SK-N-SH (cell line): ENCODE measurements around the gene PIGC. TPM values are rescaled to one million over a fixed set of nuclear protein-coding genes. Genes with fewer than 3 reads are reported as not detected.

ENCODE experiments used
- CTCF ChIA-PET: fragments of 300-600, 350-600 bp; formaldehyde crosslinking; extraction: SDS; loops from one replicate; lab custom pipeline; 2021; lab: Yijun Ruan, JAX
- POLR2A ChIA-PET: fragments of 350-600 bp; sonication (Branson Sonifier 250); formaldehyde crosslinking; extraction: SDS; loops from one replicate; lab custom pipeline; 2020; ENCODE audit warnings: antibody characterized with exemption, inconsistent platforms; lab: Yijun Ruan, JAX
- DNase-seq: peaks from one replicate; pipeline ENCODE4 v3.0.0; 2012
- H2AFZ ChIP-seq: fragments of 200-600 bp; sonication (generic); 2 replicates; pipeline ENCODE4 v1.8.1; 2016; ENCODE audit warnings: antibody characterized with exemption, mild to moderate bottlenecking, low read depth
- H3F3A ChIP-seq: fragments of 200-600 bp; sonication (generic); replicated peaks from 2 replicates; pipeline ENCODE3; 2016; ENCODE audit warnings: antibody characterized with exemption, mild to moderate bottlenecking; ENCODE audit not compliant: insufficient read depth
- H3K27ac ChIP-seq, 2 experiments: fragments of 200-500 bp in 1 of 2; fragments of 200-600 bp in 1 of 2; sonication (Bioruptor generic) in 1 of 2; sonication (generic), shearing (Covaris generic) in 1 of 2; 2 replicates each; pipeline versions ENCODE4 v1.5.1 to v1.6.1; 2014 to 2016; ENCODE audit warnings: low read depth in 2 of 2, inconsistent platforms in 1 of 2, low read length in 1 of 2, mild to moderate bottlenecking in 1 of 2, mixed read lengths in 1 of 2
- H3K27me3 ChIP-seq: fragments of 200-600 bp; sonication (generic), shearing (Covaris generic); 2 replicates; pipeline ENCODE4 v1.6.1; 2016; ENCODE audit warnings: mixed run types; ENCODE audit not compliant: insufficient read depth
- H3K36me3 ChIP-seq, 2 experiments: fragments of 200-500 bp in 1 of 2; fragments of 200-600 bp in 1 of 2; sonication (Bioruptor generic) in 1 of 2; sonication (generic) in 1 of 2; replicated peaks in 1 of 2; 2 replicates each; pipeline versions ENCODE3 to v1.5.1; 2014 to 2016; ENCODE audit warnings: low read length in 1 of 2, mild to moderate bottlenecking in 1 of 2; ENCODE audit not compliant: insufficient read depth in 2 of 2, control insufficient read depth in 1 of 2
- H3K4me1 ChIP-seq, 2 experiments: fragments of 200-500 bp in 1 of 2; fragments of 200-600 bp in 1 of 2; sonication (Bioruptor generic) in 1 of 2; sonication (generic), shearing (Covaris generic) in 1 of 2; 2 replicates each; pipeline versions ENCODE4 v1.5.1 to v1.6.1; 2014 to 2016; ENCODE audit warnings: low read depth in 1 of 2, low read length in 1 of 2, mixed run types in 1 of 2; ENCODE audit not compliant: insufficient read depth in 2 of 2, control insufficient read depth in 1 of 2
- H3K4me2 ChIP-seq: fragments of 200-600 bp; sonication (generic), shearing (Covaris generic); 2 replicates; pipeline ENCODE4 v1.6.1; 2017; ENCODE audit warnings: mixed run types
- H3K4me3 ChIP-seq, 2 experiments: fragments of 200-500 bp in 1 of 2; fragments of 200-600 bp in 1 of 2; sonication (Bioruptor generic) in 1 of 2; sonication (generic), shearing (Covaris generic) in 1 of 2; 2 replicates each; pipeline versions ENCODE4 v1.5.1 to v1.8.1; 2014 to 2016; ENCODE audit warnings: low read depth in 2 of 2, inconsistent platforms in 1 of 2, low read length in 1 of 2, mild to moderate bottlenecking in 1 of 2, mixed read lengths in 1 of 2, moderate library complexity in 1 of 2
- H3K79me2 ChIP-seq: fragments of 200-600 bp; sonication (generic); 2 replicates; pipeline ENCODE4 v1.8.1; 2017; ENCODE audit warnings: mild to moderate bottlenecking; ENCODE audit not compliant: insufficient read depth
- H3K9ac ChIP-seq: fragments of 200-600 bp; sonication (generic); 2 replicates; pipeline ENCODE4 v1.6.1; 2017; ENCODE audit warnings: mixed run types
- H3K9me2 ChIP-seq: fragments of 200-600 bp; sonication (generic); 2 replicates; pipeline ENCODE4 v1.6.1; 2017; ENCODE audit warnings: mixed run types
- H3K9me3 ChIP-seq: fragments of 200-600 bp; sonication (generic); 2 replicates; pipeline ENCODE4 v1.6.1; 2017; ENCODE audit warnings: mixed run types, mild to moderate bottlenecking, moderate library complexity
- H4K20me1 ChIP-seq: fragments of 200-600 bp; sonication (generic); 2 replicates; pipeline ENCODE4 v1.6.1; 2017; ENCODE audit warnings: mild to moderate bottlenecking, mixed run types; ENCODE audit not compliant: insufficient read depth
- ELF1 ChIP-seq: IDR thresholded peaks from 2 replicates; pipeline ENCODE4 v1.4.0; 2012
- FOSL2 ChIP-seq: IDR thresholded peaks from 2 replicates; pipeline ENCODE4 v1.4.0; 2012; ENCODE audit warnings: low read depth, mild to moderate bottlenecking, moderate library complexity, borderline replicate concordance
- FOXJ3 ChIP-seq: sonication (generic); formaldehyde crosslinking; IDR thresholded peaks from 2 replicates; pipeline ENCODE4 v1.5.1; 2020; ENCODE audit warnings: mild to moderate bottlenecking, missing genetic modification reagents
- FOXM1 ChIP-seq: IDR thresholded peaks from 2 replicates; pipeline ENCODE4 v1.4.0; 2012; ENCODE audit warnings: low read depth, mild to moderate bottlenecking
- MXI1 ChIP-seq: IDR thresholded peaks from 2 replicates; pipeline ENCODE4 v1.6.1; 2012; ENCODE audit warnings: mild to moderate bottlenecking, low read depth, low read length, improper control_type of control experiment
- NFIC ChIP-seq: IDR thresholded peaks from 2 replicates; pipeline ENCODE4 v1.4.0; 2012; ENCODE audit warnings: borderline replicate concordance
- NRF1 ChIP-seq: IDR thresholded peaks from 2 replicates; pipeline ENCODE4 v1.6.1; 2012; ENCODE audit warnings: low read depth, mild to moderate bottlenecking, low read length
- RCOR1 ChIP-seq: fragments of 150-350 bp; IDR thresholded peaks from 2 replicates; pipeline ENCODE4 v1.6.1; 2017; ENCODE audit warnings: antibody characterized with exemption, low read length
- RXRA ChIP-seq: IDR thresholded peaks from 2 replicates; pipeline ENCODE4 v1.4.0; 2012; ENCODE audit warnings: low read depth, mild to moderate bottlenecking, borderline replicate concordance
- TAF1 ChIP-seq: IDR thresholded peaks from 2 replicates; pipeline ENCODE4 v1.6.1; 2012; ENCODE audit warnings: low read depth, mild to moderate bottlenecking, low read length, moderate library complexity, borderline replicate concordance
- WGBS: methylation state at CpG from one replicate; pipeline ENCODE4 v1.1.6; 2017; ENCODE audit warnings: low lambda C conversion rate; 5-methylcytosine and 5-hydroxymethylcytosine counted together
- polyA plus RNA-seq, 3 experiments: library from polyadenylated mRNA; depleted of rRNA; stranded (reverse); fragments of >200 nt; gene quantifications; 2 replicates each; pipeline ENCODE4 v1.2.3, GENCODE V29; 2012
- TF ChIP-seq, protein P1 (sequence below): IDR thresholded peaks from 2 replicates; pipeline ENCODE4 v1.4.0; 2012; ENCODE audit warnings: low read depth, borderline replicate concordance
- TF ChIP-seq, protein P2 (sequence below): IDR thresholded peaks from 2 replicates; pipeline ENCODE4 v1.4.0; 2012; ENCODE audit warnings: low read depth, borderline replicate concordance
- TF ChIP-seq, protein P3 (sequence below): fragments of 200-600 bp; sonication (generic); IDR thresholded peaks from 2 replicates; pipeline ENCODE4 v1.6.1; 2017; ENCODE audit warnings: antibody characterized with exemption, mild to moderate bottlenecking, moderate library complexity

The PIGC gene
- polyA plus RNA-seq, 1 of the 3 experiments (the other 2 are of a cell fraction), result 20.6 TPM

DNA sequence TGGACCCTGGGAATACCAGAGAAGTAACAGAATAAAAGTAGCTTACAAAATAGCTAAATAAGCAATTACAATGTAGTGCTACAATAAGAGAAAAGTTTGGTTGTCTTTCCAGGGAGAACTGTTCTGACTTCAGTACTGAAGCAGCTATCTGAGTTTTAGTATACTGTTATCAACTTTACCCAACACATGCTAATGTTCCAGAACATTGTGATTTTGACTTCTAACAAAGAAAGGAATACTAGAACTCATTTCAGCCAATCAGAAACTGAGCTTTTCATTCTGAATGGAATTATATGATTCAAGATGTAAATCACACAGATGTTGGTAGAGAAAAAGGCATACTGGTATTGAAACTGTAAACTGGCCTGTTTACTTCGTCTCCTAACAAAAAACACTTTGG lies 23.5 kb downstream of the PIGC start, which contains the start of gene C1orf105:
Gene C1orf105, plus strand, starts transcription at position 301 of the 400 bp plus-strand sequence. CDS start 201 bp downstream, outside the sequence.
- no peak for TF ChIP-seq FOXJ3 (CRISPR knock-in tag)
- TF ChIP-seq FOSL2, result no peak
- no peak for TF ChIP-seq ELF1
- no peak for TF ChIP-seq NFIC
- TF ChIP-seq, protein P1, sequence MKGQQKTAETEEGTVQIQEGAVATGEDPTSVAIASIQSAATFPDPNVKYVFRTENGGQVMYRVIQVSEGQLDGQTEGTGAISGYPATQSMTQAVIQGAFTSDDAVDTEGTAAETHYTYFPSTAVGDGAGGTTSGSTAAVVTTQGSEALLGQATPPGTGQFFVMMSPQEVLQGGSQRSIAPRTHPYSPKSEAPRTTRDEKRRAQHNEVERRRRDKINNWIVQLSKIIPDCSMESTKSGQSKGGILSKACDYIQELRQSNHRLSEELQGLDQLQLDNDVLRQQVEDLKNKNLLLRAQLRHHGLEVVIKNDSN, result no peak
- TF ChIP-seq NRF1, result no peak
- TF ChIP-seq RXRA, result no peak
- TF ChIP-seq, protein P2, sequence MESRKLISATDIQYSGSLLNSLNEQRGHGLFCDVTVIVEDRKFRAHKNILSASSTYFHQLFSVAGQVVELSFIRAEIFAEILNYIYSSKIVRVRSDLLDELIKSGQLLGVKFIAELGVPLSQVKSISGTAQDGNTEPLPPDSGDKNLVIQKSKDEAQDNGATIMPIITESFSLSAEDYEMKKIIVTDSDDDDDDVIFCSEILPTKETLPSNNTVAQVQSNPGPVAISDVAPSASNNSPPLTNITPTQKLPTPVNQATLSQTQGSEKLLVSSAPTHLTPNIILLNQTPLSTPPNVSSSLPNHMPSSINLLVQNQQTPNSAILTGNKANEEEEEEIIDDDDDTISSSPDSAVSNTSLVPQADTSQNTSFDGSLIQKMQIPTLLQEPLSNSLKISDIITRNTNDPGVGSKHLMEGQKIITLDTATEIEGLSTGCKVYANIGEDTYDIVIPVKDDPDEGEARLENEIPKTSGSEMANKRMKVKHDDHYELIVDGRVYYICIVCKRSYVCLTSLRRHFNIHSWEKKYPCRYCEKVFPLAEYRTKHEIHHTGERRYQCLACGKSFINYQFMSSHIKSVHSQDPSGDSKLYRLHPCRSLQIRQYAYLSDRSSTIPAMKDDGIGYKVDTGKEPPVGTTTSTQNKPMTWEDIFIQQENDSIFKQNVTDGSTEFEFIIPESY, result no peak
- Histone ChIP-seq H3K4me3 (no peak within 1 kb of the TSS), H3K9ac (no peak within 1 kb of the TSS), H3K9me3 (no peaks in the 10 kb centered on the region), H3K27me3 (no peaks in the 10 kb centered on the region), H3K9me2 (no peaks in the 10 kb centered on the region), H4K20me1 (no peaks in the 10 kb centered on the region), H3K79me2 (no peaks in the 10 kb centered on the region), H3K27ac (no peak within 1 kb of the TSS), H3K4me2 (no peak within 1 kb of the TSS), H3F3A (peaks cover 8% of the 10 kb centered on the region), H3K4me1 (no peaks in the 10 kb centered on the region; a peak in 1 of 4 replicates), H2AFZ (no peak within 1 kb of the TSS), H3K36me3 (no peaks in the 10 kb centered on the region)
- POLR2A ChIA-PET, result no interaction called here
- CTCF ChIA-PET, result interaction anchor here (1.0 to 2.8 kb wide), 4 partner anchors 9 to 331 kb away, joined by 3 to 16 read pairs (median 6); no protein-coding TSS in a partner anchor
- no peak for DNase-seq
- 67% methylated on average over 1 of the region's 1 CpG for WGBS

DNA sequence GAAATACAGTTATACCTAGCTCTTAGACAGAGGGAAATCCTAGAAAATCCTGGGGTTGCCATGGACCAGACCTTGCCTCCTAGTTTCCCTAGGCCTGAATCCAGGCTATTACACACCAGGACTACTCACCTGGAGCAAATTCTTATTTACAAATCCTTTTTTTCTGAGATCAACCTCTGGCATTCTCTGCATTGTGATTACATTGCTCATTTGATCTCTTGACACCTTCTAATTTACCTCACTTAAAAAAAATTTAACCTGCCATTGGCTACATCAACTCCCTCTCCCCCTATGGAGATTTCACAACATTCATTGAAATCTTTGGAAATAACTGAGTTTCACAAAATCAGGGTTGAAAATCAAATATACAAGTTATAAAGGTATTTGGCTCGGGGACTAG lies 26.3 kb downstream of the PIGC start:
- no peak overlapping the region for H3K4me3 ChIP-seq
- no peak overlapping the region for H2AFZ ChIP-seq
- WGBS, result 90% methylated on average over 1 of the region's 1 CpG
- no peaks in the 10 kb centered on the region for H4K20me1 ChIP-seq
- H3K9me2 ChIP-seq, result no peaks in the 10 kb centered on the region
- no peaks in the 10 kb centered on the region for H3K27me3 ChIP-seq
- ChIA-PET CTCF (interaction anchor here (1.0 to 2.9 kb wide), 4 partner anchors 11 to 415 kb away, joined by 3 to 10 read pairs (median 6); partner anchors contain the start of gene PIGC), POLR2A (no interaction called here)
- no peak overlapping the region for H3K9ac ChIP-seq
- H3F3A ChIP-seq, result peaks cover 8% of the 10 kb centered on the region
- H3K36me3 ChIP-seq, result no peaks in the 10 kb centered on the region
- no peaks in the 10 kb centered on the region for H3K79me2 ChIP-seq
- H3K4me2 ChIP-seq, result no peak overlapping the region
- TF ChIP-seq MXI1, result no peak
- TF ChIP-seq RXRA, result no peak
- TF ChIP-seq FOXM1, result no peak
- no peak for TF ChIP-seq TAF1
- no peak for TF ChIP-seq RCOR1
- TF ChIP-seq FOSL2, result no peak
- TF ChIP-seq, protein P3, sequence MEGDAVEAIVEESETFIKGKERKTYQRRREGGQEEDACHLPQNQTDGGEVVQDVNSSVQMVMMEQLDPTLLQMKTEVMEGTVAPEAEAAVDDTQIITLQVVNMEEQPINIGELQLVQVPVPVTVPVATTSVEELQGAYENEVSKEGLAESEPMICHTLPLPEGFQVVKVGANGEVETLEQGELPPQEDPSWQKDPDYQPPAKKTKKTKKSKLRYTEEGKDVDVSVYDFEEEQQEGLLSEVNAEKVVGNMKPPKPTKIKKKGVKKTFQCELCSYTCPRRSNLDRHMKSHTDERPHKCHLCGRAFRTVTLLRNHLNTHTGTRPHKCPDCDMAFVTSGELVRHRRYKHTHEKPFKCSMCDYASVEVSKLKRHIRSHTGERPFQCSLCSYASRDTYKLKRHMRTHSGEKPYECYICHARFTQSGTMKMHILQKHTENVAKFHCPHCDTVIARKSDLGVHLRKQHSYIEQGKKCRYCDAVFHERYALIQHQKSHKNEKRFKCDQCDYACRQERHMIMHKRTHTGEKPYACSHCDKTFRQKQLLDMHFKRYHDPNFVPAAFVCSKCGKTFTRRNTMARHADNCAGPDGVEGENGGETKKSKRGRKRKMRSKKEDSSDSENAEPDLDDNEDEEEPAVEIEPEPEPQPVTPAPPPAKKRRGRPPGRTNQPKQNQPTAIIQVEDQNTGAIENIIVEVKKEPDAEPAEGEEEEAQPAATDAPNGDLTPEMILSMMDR, result no peak
- no peaks in the 10 kb centered on the region; a peak in 1 of 4 replicates for H3K4me1 ChIP-seq
- no peaks in the 10 kb centered on the region for H3K9me3 ChIP-seq
- H3K27ac ChIP-seq, result no peak overlapping the region
- DNase-seq, result no peak
